ENCODE data around the gene ANXA8L1.

The ANXA8L1 gene

GRCh38 chr10:46326971-46327370, 48.6 kb upstream of the ANXA8L1 start:
- H3K9me3 ChIP-seq (ENCODE audit: control insufficient read depth, insufficient read depth, low read depth, low read length), result no peaks in the 10 kb centered on the region
- CTCF ChIA-PET, result interaction anchor here (0.8 kb wide), 1 partner anchor 81 kb away, joined by 5 read pairs; no protein-coding TSS in a partner anchor
- no peaks in the 10 kb centered on the region for H3K36me3 ChIP-seq (ENCODE audit: control insufficient read depth in 2 of 2, insufficient read depth in 1 of 2, low read length in 2 of 2)
- POLR2A ChIA-PET, result no interaction called here
- no peaks in the 10 kb centered on the region for H3K4me1 ChIP-seq (ENCODE audit: control insufficient read depth, insufficient read depth, low read length)
- no peak overlapping the region for H3K4me3 ChIP-seq (ENCODE audit: low read depth, low read length)
- TF ChIP-seq ZNF10 (tag by site-specific recombination; IDR thresholded peaks at IDR 0.05) (no peak), ZSCAN16 (tag by site-specific recombination; IDR thresholded peaks at IDR 0.05) (no peak), ZNF221 (tag by site-specific recombination; IDR thresholded peaks at IDR 0.05; ENCODE audit: borderline replicate concordance) (no peak)
- no peak overlapping the region for H3K27ac ChIP-seq (ENCODE audit: extremely low read depth, low read depth, low read length)

DNA sequence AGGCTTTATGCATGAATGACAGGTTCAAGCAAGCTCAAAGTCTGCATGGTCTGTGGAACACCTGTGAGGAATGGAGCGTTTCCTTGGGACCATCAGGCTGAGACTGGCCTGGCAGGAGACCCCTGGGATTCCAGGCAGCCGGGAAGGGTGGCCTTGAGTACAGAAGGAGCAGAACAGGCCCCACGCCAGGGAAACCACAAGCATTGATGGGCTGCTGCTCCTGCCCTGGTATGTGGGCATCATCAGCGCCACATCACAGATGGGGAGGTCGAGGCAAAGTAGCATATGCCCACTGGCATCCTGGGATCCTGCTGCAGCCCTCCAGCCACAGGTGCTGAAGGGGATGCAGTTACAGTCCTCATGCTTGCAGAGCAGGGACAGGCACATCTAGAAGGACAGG, 47.9 kb upstream of the ANXA8L1 start:
- ChIA-PET CTCF (interaction anchor here (0.6 kb wide), 1 partner anchor 98 kb away, joined by 3 read pairs; no protein-coding TSS in a partner anchor), POLR2A (no interaction called here)
- H3K27ac ChIP-seq (ENCODE audit: extremely low read depth, low read depth, low read length), result no peak overlapping the region

DNA sequence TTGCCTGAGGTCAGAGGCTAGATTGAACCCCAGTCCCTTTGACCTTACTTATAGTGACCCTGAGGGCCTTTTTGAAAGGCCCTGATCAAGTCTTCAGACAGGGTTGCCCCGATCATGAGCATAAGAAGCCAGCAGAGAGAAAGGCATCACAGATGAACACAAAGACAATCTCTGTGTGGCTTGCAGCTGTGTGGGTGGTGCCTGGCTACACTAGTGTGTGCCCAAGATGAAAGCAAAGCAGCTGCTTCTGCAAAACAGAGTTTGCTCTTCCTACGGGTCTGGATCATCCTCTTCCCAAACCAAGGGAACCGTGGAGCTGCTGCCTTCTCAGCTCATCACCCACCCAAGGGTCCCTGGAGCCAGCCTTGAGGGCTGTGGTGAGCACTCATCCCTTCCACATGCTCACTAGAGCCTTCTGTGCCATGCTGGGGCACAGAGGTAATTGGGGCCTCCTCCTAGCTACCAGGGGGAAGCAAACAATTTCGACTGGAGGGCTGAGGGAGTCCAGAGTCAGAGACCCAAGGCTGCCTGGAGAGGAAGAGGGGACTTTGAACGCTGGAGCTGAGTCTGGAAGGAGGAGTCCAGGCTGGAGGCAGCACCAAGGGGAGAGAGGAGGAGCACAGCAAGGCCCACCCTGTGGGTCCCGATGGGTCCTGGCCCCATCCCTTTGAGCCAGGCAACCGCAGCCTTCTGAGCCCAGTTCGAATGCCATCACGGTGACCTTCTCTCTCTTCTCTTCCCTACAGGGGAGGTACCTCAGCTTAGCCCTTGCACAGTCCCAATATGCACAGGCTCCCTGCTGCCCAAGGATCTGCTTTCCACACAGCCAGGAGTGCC, 46.5 kb upstream of the ANXA8L1 start:
- no peaks in the 10 kb centered on the region for H3K36me3 ChIP-seq (ENCODE audit: control insufficient read depth in 2 of 2, insufficient read depth in 1 of 2, low read length in 2 of 2)
- POLR2A ChIA-PET, result no interaction called here
- CTCF ChIA-PET, result no interaction called here
- H3K27ac ChIP-seq (ENCODE audit: extremely low read depth, low read depth, low read length), result no peak overlapping the region
- H3K9me3 ChIP-seq (ENCODE audit: control insufficient read depth, insufficient read depth, low read depth, low read length), result no peaks in the 10 kb centered on the region
- TF ChIP-seq EGR2 (tag by site-specific recombination; IDR thresholded peaks at IDR 0.05; ENCODE audit: low read depth) (peak; percentile 41; the same call in 1 of the 2 replicates), ZIC2 (tag by site-specific recombination; IDR thresholded peaks at IDR 0.05) (no peak)
- no peaks in the 10 kb centered on the region for H3K4me1 ChIP-seq (ENCODE audit: control insufficient read depth, insufficient read depth, low read length)
- no peak overlapping the region for H3K4me3 ChIP-seq (ENCODE audit: low read depth, low read length)

More for the DNA sequence above, 47.9 kb upstream of the ANXA8L1 start:
- no peaks in the 10 kb centered on the region for H3K4me1 ChIP-seq (ENCODE audit: control insufficient read depth, insufficient read depth, low read length)
- no peaks in the 10 kb centered on the region for H3K9me3 ChIP-seq (ENCODE audit: control insufficient read depth, insufficient read depth, low read depth, low read length)
- TF ChIP-seq SP2 (tag by site-specific recombination; IDR thresholded peaks at IDR 0.05), result no peak
- TF ChIP-seq, protein P1, sequence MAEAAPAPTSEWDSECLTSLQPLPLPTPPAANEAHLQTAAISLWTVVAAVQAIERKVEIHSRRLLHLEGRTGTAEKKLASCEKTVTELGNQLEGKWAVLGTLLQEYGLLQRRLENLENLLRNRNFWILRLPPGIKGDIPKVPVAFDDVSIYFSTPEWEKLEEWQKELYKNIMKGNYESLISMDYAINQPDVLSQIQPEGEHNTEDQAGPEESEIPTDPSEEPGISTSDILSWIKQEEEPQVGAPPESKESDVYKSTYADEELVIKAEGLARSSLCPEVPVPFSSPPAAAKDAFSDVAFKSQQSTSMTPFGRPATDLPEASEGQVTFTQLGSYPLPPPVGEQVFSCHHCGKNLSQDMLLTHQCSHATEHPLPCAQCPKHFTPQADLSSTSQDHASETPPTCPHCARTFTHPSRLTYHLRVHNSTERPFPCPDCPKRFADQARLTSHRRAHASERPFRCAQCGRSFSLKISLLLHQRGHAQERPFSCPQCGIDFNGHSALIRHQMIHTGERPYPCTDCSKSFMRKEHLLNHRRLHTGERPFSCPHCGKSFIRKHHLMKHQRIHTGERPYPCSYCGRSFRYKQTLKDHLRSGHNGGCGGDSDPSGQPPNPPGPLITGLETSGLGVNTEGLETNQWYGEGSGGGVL (tag by site-specific recombination; IDR thresholded peaks at IDR 0.05), result no peak
- TF ChIP-seq ZNF473 (tag by site-specific recombination; IDR thresholded peaks at IDR 0.05), result no peak
- no peak for TF ChIP-seq ZNF571 (tag by site-specific recombination; IDR thresholded peaks at IDR 0.05)
- TF ChIP-seq ZNF350 (tag by site-specific recombination; IDR thresholded peaks at IDR 0.05), result no peak
- TF ChIP-seq, protein P2, sequence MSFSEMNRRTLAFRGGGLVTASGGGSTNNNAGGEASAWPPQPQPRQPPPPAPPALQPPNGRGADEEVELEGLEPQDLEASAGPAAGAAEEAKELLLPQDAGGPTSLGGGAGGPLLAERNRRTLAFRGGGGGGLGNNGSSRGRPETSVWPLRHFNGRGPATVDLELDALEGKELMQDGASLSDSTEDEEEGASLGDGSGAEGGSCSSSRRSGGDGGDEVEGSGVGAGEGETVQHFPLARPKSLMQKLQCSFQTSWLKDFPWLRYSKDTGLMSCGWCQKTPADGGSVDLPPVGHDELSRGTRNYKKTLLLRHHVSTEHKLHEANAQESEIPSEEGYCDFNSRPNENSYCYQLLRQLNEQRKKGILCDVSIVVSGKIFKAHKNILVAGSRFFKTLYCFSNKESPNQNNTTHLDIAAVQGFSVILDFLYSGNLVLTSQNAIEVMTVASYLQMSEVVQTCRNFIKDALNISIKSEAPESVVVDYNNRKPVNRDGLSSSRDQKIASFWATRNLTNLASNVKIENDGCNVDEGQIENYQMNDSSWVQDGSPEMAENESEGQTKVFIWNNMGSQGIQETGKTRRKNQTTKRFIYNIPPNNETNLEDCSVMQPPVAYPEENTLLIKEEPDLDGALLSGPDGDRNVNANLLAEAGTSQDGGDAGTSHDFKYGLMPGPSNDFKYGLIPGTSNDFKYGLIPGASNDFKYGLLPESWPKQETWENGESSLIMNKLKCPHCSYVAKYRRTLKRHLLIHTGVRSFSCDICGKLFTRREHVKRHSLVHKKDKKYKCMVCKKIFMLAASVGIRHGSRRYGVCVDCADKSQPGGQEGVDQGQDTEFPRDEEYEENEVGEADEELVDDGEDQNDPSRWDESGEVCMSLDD (tag by site-specific recombination; IDR thresholded peaks at IDR 0.05), result no peak
- TF ChIP-seq SCRT1 (tag by site-specific recombination; IDR thresholded peaks at IDR 0.05; ENCODE audit: borderline replicate concordance), result no peak
- no peak for TF ChIP-seq ZNF174 (tag by site-specific recombination; IDR thresholded peaks at IDR 0.05)
- no peak overlapping the region for H3K4me3 ChIP-seq (ENCODE audit: low read depth, low read length)
- no peaks in the 10 kb centered on the region for H3K36me3 ChIP-seq (ENCODE audit: control insufficient read depth in 2 of 2, insufficient read depth in 1 of 2, low read length in 2 of 2)

DNA sequence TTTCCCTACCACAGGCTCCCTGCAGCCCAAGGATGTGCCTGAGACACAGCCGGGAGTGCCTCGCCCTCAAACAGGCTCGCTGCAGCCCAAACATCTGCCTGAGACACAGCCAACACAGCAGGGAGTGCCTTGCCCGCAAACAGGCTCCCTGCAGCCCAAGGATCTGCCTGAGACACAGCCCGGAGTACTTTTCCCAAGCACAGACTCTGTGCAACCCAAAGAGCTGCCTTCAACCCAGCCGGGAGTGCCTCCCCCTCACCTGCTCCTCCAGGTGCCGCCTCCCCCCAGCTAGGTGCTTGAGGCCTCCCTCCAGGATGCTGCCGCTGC, 45.9 kb upstream of the ANXA8L1 start:
- H3K36me3 ChIP-seq (ENCODE audit: control insufficient read depth in 2 of 2, insufficient read depth in 1 of 2, low read length in 2 of 2), result no peaks in the 10 kb centered on the region
- no peaks in the 10 kb centered on the region for H3K9me3 ChIP-seq (ENCODE audit: control insufficient read depth, insufficient read depth, low read depth, low read length)
- ChIA-PET CTCF (no interaction called here), POLR2A (no interaction called here)
- no peaks in the 10 kb centered on the region for H3K4me1 ChIP-seq (ENCODE audit: control insufficient read depth, insufficient read depth, low read length)
- no peak overlapping the region for H3K27ac ChIP-seq (ENCODE audit: extremely low read depth, low read depth, low read length)
- no peak overlapping the region for H3K4me3 ChIP-seq (ENCODE audit: low read depth, low read length)
- TF ChIP-seq ZSCAN30 (tag by site-specific recombination; IDR thresholded peaks at IDR 0.05), result no peak
- TF ChIP-seq TCF7L2 (IDR thresholded peaks at IDR 0.05; ENCODE audit: borderline replicate concordance, low read depth, low read length), result no peak
- no peak for TF ChIP-seq ZNF239 (tag by site-specific recombination; IDR thresholded peaks at IDR 0.05)
- TF ChIP-seq OVOL3 (tag by site-specific recombination; IDR thresholded peaks at IDR 0.05), result no peak
- TF ChIP-seq ZBTB17 (tag by site-specific recombination; IDR thresholded peaks at IDR 0.05), result no peak
- TF ChIP-seq ZBTB8A (tag by site-specific recombination; IDR thresholded peaks at IDR 0.05), result peak; percentile 70
- TF ChIP-seq ZIC2 (tag by site-specific recombination; IDR thresholded peaks at IDR 0.05), result peak; percentile 97
- TF ChIP-seq ZNF280C (tag by site-specific recombination; IDR thresholded peaks at IDR 0.05), result no peak
- no peak for TF ChIP-seq ZNF473 (tag by site-specific recombination; IDR thresholded peaks at IDR 0.05)
- TF ChIP-seq ZNF394 (tag by site-specific recombination; IDR thresholded peaks at IDR 0.05; ENCODE audit: borderline replicate concordance), result no peak
- no peak for TF ChIP-seq ZNF571 (tag by site-specific recombination; IDR thresholded peaks at IDR 0.05)
- no peak for TF ChIP-seq ZNF350 (tag by site-specific recombination; IDR thresholded peaks at IDR 0.05)

Data from HEK293 (cell line).